ENCODE results near the gene SURF6. TPM values are rescaled to one million over a fixed set of nuclear protein-coding genes. Genes with fewer than 3 reads are reported as not detected.

Gene SURF6
- total RNA-seq, 2 experiments from 2014 or later, result 15.1 to 15.9 TPM

- Histone ChIP-seq H3K9me3 (ENCODE audit: control insufficient read depth in 1 of 2, insufficient read depth in 1 of 2, low read length in 2 of 2) (no peaks in the 10 kb centered on the region), H3K27me3 (ENCODE audit: control insufficient read depth in 1 of 2, insufficient read depth in 2 of 2, low read length in 2 of 2) (no peaks in the 10 kb centered on the region), H3K36me3 (ENCODE audit: insufficient read depth, low read length) (peaks cover 60% of the 10 kb centered on the region), H3K4me1 (ENCODE audit: insufficient read depth, low read length) (peaks cover 54% of the 10 kb centered on the region), H3K4me3 (ENCODE audit: low read length) (no peak overlapping the region), H3K27ac (ENCODE audit: low read depth in 1 of 2, low read length in 2 of 2) (no peak overlapping the region)
- ATAC-seq (ENCODE audit: poor library complexity) (no peak), DNase-seq (no peak)
- POLR2A ChIA-PET, result interaction anchor here (1.8 kb wide), 1 partner anchor 28 kb away, joined by 7 read pairs; no protein-coding TSS in a partner anchor
- Mint-ChIP-seq H3K27me3 (no peaks in the 10 kb centered on the region), H3K27ac (no peak overlapping the region), H3K9me3 (no peaks in the 10 kb centered on the region), H3K4me3 (no peak overlapping the region), H3K4me1 (ENCODE audit: low read depth) (peaks cover 42% of the 10 kb centered on the region), H3K36me3 (ENCODE audit: low read depth) (peaks cover 66% of the 10 kb centered on the region)
- intact Hi-C loops (cut with DNase I, micrococcal nuclease), result loop anchor here in 1 of 2 experiments (10.0 kb wide), 1 partner anchor 939 kb away; the partner anchor contains the start of gene TTF1
- CTCF ChIA-PET, result no interaction called here
- TF ChIP-seq, protein P1, sequence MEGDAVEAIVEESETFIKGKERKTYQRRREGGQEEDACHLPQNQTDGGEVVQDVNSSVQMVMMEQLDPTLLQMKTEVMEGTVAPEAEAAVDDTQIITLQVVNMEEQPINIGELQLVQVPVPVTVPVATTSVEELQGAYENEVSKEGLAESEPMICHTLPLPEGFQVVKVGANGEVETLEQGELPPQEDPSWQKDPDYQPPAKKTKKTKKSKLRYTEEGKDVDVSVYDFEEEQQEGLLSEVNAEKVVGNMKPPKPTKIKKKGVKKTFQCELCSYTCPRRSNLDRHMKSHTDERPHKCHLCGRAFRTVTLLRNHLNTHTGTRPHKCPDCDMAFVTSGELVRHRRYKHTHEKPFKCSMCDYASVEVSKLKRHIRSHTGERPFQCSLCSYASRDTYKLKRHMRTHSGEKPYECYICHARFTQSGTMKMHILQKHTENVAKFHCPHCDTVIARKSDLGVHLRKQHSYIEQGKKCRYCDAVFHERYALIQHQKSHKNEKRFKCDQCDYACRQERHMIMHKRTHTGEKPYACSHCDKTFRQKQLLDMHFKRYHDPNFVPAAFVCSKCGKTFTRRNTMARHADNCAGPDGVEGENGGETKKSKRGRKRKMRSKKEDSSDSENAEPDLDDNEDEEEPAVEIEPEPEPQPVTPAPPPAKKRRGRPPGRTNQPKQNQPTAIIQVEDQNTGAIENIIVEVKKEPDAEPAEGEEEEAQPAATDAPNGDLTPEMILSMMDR (IDR thresholded peaks at IDR 0.05), result no peak
Measured at GRCh38 chr9:133344071-133344470, 8.1 kb upstream of the SURF6 start.

DNA sequence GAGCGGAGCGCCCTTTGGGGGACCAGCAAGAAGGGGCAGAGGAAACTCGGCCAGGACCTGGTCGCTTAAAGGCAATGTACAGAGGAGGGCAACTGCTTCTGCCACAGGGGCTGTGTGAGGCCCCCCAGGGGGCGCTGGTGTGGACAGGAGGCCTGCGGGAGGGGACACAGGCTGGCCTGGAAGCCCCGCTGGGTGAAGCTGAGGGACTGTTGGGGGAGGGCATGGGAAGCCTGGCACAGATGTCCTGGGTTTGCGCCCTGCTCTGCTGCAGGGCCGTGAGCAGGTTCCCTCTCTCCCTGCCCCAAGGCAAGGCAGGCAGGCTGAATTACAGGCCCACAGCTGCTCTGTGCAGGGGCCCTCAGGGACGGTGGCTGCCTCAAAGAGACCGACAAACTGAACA lies 6.6 kb upstream of the SURF6 start:
- Mint-ChIP-seq H3K27ac (no peak overlapping the region), H3K4me3 (no peak overlapping the region), H3K27me3 (no peaks in the 10 kb centered on the region), H3K4me1 (ENCODE audit: low read depth) (peaks cover 31% of the 10 kb centered on the region), H3K9me3 (no peaks in the 10 kb centered on the region), H3K36me3 (ENCODE audit: low read depth) (peaks cover 54% of the 10 kb centered on the region)
- ChIA-PET CTCF (no interaction called here), POLR2A (interaction anchor here (1.8 kb wide), 1 partner anchor 30 kb away, joined by 7 read pairs; no protein-coding TSS in a partner anchor)
- H3K27me3 ChIP-seq (ENCODE audit: control insufficient read depth in 1 of 2, insufficient read depth in 2 of 2, low read length in 2 of 2), result no peaks in the 10 kb centered on the region
- TF ChIP-seq, protein P1 (IDR thresholded peaks at IDR 0.05), result no peak
- intact Hi-C loops (cut with DNase I, micrococcal nuclease), result loop anchor here in 1 of 2 experiments (10.0 kb wide), 1 partner anchor 938 kb away; the partner anchor contains the start of gene TTF1
- peaks cover 45% of the 10 kb centered on the region for H3K4me1 ChIP-seq (ENCODE audit: insufficient read depth, low read length)
- H3K27ac ChIP-seq (ENCODE audit: low read depth in 1 of 2, low read length in 2 of 2), result no peak overlapping the region
- H3K4me3 ChIP-seq (ENCODE audit: low read length), result no peak overlapping the region
- ATAC-seq (ENCODE audit: poor library complexity) (no peak), DNase-seq (no peak)
- no peaks in the 10 kb centered on the region for H3K9me3 ChIP-seq (ENCODE audit: control insufficient read depth in 1 of 2, insufficient read depth in 1 of 2, low read length in 2 of 2)
- peaks cover 57% of the 10 kb centered on the region for H3K36me3 ChIP-seq (ENCODE audit: insufficient read depth, low read length)

- peaks cover 52% of the 10 kb centered on the region for H3K36me3 Mint-ChIP-seq (ENCODE audit: low read depth)
- DNase-seq (no peak), ATAC-seq (ENCODE audit: poor library complexity) (no peak)
- H3K4me3 Mint-ChIP-seq, result no peak overlapping the region
- H3K27me3 ChIP-seq (ENCODE audit: control insufficient read depth in 1 of 2, insufficient read depth in 2 of 2, low read length in 2 of 2), result no peaks in the 10 kb centered on the region
- TF ChIP-seq, protein P1 (IDR thresholded peaks at IDR 0.05), result no peak
- H3K4me1 ChIP-seq (ENCODE audit: insufficient read depth, low read length), result peaks cover 40% of the 10 kb centered on the region
- H3K4me3 ChIP-seq (ENCODE audit: low read length), result no peak overlapping the region
- peaks cover 28% of the 10 kb centered on the region for H3K4me1 Mint-ChIP-seq (ENCODE audit: low read depth)
- H3K36me3 ChIP-seq (ENCODE audit: insufficient read depth, low read length), result peaks cover 57% of the 10 kb centered on the region
- H3K9me3 ChIP-seq (ENCODE audit: control insufficient read depth in 1 of 2, insufficient read depth in 1 of 2, low read length in 2 of 2), result no peaks in the 10 kb centered on the region
- CTCF ChIA-PET, result no interaction called here
- H3K27ac ChIP-seq (ENCODE audit: low read depth in 1 of 2, low read length in 2 of 2), result no peak overlapping the region
- H3K9me3 Mint-ChIP-seq, result no peaks in the 10 kb centered on the region
- intact Hi-C loops (cut with DNase I, micrococcal nuclease), result loop anchor here in 1 of 2 experiments (10.0 kb wide), 1 partner anchor 937 kb away; the partner anchor contains the start of gene TTF1
- POLR2A ChIA-PET, result interaction anchor here (0.9 kb wide), 1 partner anchor 8 kb away, joined by 3 read pairs; no protein-coding TSS in a partner anchor
- no peak overlapping the region for H3K27ac Mint-ChIP-seq
- H3K27me3 Mint-ChIP-seq, result no peaks in the 10 kb centered on the region
Measured at GRCh38 chr9:133342069-133342406, 6.0 kb upstream of the SURF6 start.
